ENCODE results near the gene LAMB4.

- no peak for TF ChIP-seq CTCF (IDR thresholded peaks at IDR 0.05)
- no peak for TF ChIP-seq POLR2AphosphoS5 (IDR thresholded peaks at IDR 0.05)
- no peak for TF ChIP-seq POLR2A (IDR thresholded peaks at IDR 0.05)
These were observed 22.0 kb downstream of the LAMB4 start for GRCh38 chr7:108108131-108108530.

All from prostate gland (tissue), 2 donors.